Mucosa of rectum (tissue), 2 donors: ENCODE measurements around the gene UNC13A.

Source experiments
- H3K27ac ChIP-seq, 2 donors: one replicate each; pipeline ENCODE4 v1.7.0; 2013; ENCODE audit warnings: inconsistent platforms in 2 of 2, low read depth in 2 of 2, low read length in 2 of 2
- H3K27me3 ChIP-seq, 2 donors: one replicate each; pipeline ENCODE4 v1.7.0; 2013; ENCODE audit warnings: low read length in 2 of 2; ENCODE audit not compliant: control insufficient read depth in 2 of 2, insufficient read depth in 2 of 2
- H3K36me3 ChIP-seq, 2 donors: one replicate each; pipeline ENCODE4 v1.7.0; 2013; ENCODE audit warnings: low read length in 2 of 2; ENCODE audit not compliant: control insufficient read depth in 2 of 2, insufficient read depth in 2 of 2
- H3K4me1 ChIP-seq, 2 donors: one replicate each; pipeline ENCODE4 v1.7.0; 2013; ENCODE audit warnings: low read length in 2 of 2, mild to moderate bottlenecking in 1 of 2; ENCODE audit not compliant: control insufficient read depth in 2 of 2, insufficient read depth in 2 of 2
- H3K4me3 ChIP-seq, 2 donors: one replicate each; pipeline ENCODE4 v1.7.0; 2013; ENCODE audit warnings: low read length in 2 of 2
- H3K9ac ChIP-seq, 2 donors: one replicate each; pipeline ENCODE4 v1.7.0; 2013; ENCODE audit warnings: low read length in 2 of 2, low read depth in 1 of 2, mild to moderate bottlenecking in 1 of 2
- H3K9me3 ChIP-seq, 2 donors: one replicate each; pipeline ENCODE4 v1.7.0; 2013; ENCODE audit warnings: low read length in 2 of 2; ENCODE audit not compliant: control insufficient read depth in 2 of 2
- donor health status: healthy.
- donor health status: Normal muscosa, but diverticular disease.

The UNC13A gene

DNA sequence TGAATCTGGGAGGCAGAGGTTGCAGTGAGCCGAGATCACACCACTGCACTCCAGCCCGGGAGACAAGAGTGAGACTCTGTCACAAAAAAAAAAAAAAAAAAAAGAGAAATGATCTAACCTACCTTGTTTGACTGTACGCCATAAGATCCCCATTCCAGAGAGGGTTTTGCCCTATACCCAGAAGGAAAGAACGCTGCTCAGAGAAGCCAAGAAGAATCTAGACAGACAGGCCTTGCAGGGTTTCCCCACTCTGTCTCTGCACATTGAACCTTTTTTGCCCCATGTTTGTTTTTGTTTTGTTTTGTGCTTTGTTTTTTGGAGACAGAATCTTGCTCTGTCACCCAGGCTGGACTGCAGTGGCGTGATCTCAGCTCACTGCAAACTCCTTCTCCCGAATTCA lies 23.7 kb upstream of the UNC13A start:
- Histone ChIP-seq H3K9ac (no peak overlapping the region), H3K27ac (no peak overlapping the region), H3K9me3 (no peaks in the 10 kb centered on the region), H3K4me3 (no peak overlapping the region), H3K4me1 (no peaks in the 10 kb centered on the region), H3K27me3 (no peaks in the 10 kb centered on the region), H3K36me3 (no peaks in the 10 kb centered on the region)

DNA sequence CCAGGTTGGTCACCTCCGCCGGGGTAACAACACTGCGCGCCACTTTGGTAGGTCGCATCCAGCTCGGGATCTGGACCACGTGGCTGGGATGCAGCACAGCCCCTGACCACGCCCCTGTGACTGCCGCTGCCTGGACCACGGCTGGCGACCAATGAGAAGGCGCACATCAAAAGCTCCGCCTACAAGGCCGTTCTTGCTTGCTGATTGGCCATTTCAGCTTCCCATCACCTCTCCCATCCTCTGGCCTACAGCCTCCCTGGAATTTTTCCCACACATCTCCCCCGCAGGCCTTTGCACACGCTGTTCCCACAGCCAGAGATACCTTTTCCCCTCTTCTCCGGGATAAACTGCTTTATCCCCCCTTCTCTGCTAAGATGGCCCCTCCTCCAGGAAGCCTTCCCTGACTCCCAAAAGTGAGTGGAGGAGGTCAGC lies 18.6 kb upstream of the UNC13A start:
- Histone ChIP-seq H3K9ac (no peak overlapping the region), H3K27me3 (no peaks in the 10 kb centered on the region), H3K36me3 (no peaks in the 10 kb centered on the region), H3K9me3 (no peaks in the 10 kb centered on the region), H3K27ac (no peak overlapping the region), H3K4me3 (no peak overlapping the region), H3K4me1 (no peaks in the 10 kb centered on the region)

DNA sequence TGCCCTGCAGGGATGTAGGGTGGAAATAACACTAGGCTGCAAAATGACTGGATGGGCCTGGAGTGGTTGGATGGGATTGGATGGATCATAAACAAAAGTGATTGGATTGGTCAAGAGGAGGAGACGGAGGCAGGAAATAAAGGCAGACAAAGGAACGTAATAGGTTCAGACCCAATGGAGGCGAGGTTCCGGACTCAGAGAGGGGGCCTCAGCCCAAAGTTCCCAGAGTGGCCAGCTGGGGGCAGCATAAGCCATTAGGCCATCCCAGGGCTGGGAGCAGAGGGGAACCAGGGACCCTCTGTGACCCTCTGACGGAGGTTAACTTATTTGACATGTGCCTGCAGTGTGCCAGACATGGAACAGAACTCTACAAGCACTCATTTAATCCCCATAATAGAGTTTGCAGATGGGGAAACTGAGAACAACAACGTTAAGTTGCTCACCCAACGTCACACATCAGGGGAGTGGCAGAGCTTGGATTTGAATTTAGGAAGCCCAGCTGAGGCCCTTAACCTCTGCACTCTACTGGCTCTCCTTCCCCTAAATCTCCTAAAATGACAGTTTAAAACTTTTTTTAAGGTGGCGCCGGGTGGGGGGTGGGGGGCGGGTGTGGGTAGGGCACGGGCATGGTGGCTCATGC lies 15.8 kb upstream of the UNC13A start:
- Histone ChIP-seq H3K27me3 (peaks cover 0 to 2% of the 10 kb centered on the region in 2 donors), H3K4me3 (no peak overlapping the region), H3K4me1 (no peaks in the 10 kb centered on the region), H3K9ac (no peak overlapping the region), H3K27ac (no peak overlapping the region), H3K9me3 (no peaks in the 10 kb centered on the region), H3K36me3 (no peaks in the 10 kb centered on the region)

- H3K27me3 ChIP-seq: peaks cover 0 to 2% of the 10 kb centered on the region in 2 donors
- H3K9me3 ChIP-seq: no peaks in the 10 kb centered on the region
- H3K4me3 ChIP-seq: no peak overlapping the region
- no peak overlapping the region for H3K9ac ChIP-seq
- no peaks in the 10 kb centered on the region for H3K4me1 ChIP-seq
- H3K27ac ChIP-seq: no peak overlapping the region
- no peaks in the 10 kb centered on the region for H3K36me3 ChIP-seq
Measured at GRCh38 chr19:17695198-17695597, 7.0 kb upstream of the UNC13A start.

DNA sequence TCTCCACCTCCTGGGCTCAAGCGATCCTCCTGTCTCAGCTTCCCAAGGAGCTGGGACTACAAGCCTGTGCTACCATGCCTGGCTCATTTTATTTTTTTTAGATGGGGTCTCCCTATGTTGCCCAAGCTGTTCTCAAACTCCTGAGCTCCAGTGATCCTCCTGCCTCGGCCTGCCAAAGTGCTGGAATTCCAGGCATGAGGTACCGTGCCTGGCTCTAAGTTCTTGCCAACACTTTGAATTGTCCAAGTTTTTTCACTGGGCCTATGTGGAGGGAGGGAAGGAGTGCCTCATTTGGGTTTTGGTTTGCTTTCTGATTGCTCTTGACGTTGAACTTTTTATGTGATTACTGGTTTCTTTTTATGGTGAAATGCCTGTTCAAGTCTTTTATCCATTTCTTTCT lies 4.4 kb upstream of the UNC13A start:
- H3K27me3 ChIP-seq: peaks cover 8 to 9% of the 10 kb centered on the region in 2 donors

GRCh38 chr19:17688853-17689595 lies 870 bp upstream of the UNC13A start:
- no peak overlapping the region for H3K27ac ChIP-seq
- H3K36me3 ChIP-seq: no peaks in the 10 kb centered on the region
- H3K4me1 ChIP-seq: peaks cover 0 to 2% of the 10 kb centered on the region in 2 donors
- no peaks in the 10 kb centered on the region for H3K9me3 ChIP-seq
- H3K27me3 ChIP-seq: peaks cover 26 to 34% of the 10 kb centered on the region in 2 donors
- H3K4me3 ChIP-seq: no peak overlapping the region
- H3K9ac ChIP-seq: no peak overlapping the region

More for the DNA sequence above, 4.4 kb upstream of the UNC13A start:
- Histone ChIP-seq H3K9ac (no peak overlapping the region), H3K27ac (no peak overlapping the region), H3K36me3 (no peaks in the 10 kb centered on the region), H3K9me3 (no peaks in the 10 kb centered on the region), H3K4me1 (no peaks in the 10 kb centered on the region), H3K4me3 (no peak overlapping the region)

DNA sequence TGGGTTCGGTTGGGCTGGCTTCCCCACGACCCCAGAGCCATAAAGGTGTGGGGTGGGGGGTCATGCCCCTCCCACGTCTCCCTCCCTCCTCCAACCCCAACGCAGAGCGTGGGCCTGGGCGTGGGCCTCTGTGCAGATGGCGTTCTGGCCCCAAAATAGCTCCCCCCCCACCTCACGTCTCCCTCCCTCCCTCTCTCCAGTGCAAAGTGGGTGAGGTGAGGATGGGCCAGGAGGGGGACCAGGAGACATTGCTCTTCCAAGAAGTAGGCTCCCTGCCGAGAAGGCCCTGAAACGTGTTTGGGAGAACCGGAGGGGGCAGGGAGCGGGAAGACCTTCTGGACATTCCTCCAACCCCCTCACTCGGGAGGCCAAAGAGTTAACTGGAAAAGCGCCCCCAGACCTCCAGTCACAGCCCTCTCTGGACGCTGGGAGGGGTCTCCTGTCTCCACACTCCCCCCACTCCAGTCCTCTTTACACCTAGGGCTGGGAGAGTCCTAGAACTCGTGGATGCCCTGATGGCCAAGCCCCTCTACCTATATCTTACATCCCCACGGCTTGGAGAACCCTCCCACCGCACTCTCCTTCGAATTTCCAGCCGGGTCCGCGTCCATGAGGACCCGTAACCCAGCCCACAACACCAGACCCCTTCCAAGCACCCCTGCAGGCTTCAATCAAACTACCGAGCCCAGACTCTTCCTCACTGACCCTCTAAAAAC lies 855 bp downstream of the UNC13A start:
- H3K9me3 ChIP-seq: no peaks in the 10 kb centered on the region
- no peak overlapping the region for H3K4me3 ChIP-seq
- H3K36me3 ChIP-seq: no peaks in the 10 kb centered on the region
- peaks cover 31 to 34% of the 10 kb centered on the region in 2 donors for H3K27me3 ChIP-seq
- H3K4me1 ChIP-seq: peaks cover 0 to 2% of the 10 kb centered on the region in 2 donors
- H3K9ac ChIP-seq: no peak overlapping the region
- H3K27ac ChIP-seq: no peak overlapping the region

DNA sequence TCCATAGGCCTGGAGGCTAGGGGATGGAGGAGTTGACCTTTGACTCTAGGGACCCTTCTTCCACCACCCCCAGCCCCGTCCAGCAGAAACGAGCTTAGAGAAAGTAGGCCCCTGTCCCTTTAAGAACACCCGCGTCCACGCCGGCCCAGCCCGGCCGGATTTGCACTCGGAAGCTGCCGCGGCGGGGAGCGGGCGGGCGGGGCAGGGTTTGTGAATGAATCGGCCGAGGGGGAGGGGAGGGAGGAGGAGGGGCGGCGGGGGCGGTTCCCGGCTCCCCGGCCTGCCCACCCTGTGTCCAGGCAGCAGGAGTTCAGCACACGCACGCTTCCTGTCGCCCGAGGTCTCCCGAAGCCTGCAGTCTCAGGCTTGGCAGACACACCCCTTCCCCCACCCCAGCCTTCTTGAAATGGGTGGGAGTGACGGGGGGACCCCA lies 1.5 kb downstream of the UNC13A start:
- Histone ChIP-seq H3K9ac (no peak overlapping the region), H3K27ac (no peak overlapping the region)

GRCh38 chr19:17686023-17686521 lies 2.1 kb downstream of the UNC13A start:
- no peak overlapping the region for H3K27ac ChIP-seq

More for the DNA sequence above, 1.5 kb downstream of the UNC13A start:
- H3K4me1 ChIP-seq: peaks cover 0 to 2% of the 10 kb centered on the region in 2 donors
- peaks cover 32 to 34% of the 10 kb centered on the region in 2 donors for H3K27me3 ChIP-seq
- H3K36me3 ChIP-seq: no peaks in the 10 kb centered on the region
- no peaks in the 10 kb centered on the region for H3K9me3 ChIP-seq
- H3K4me3 ChIP-seq: no peak overlapping the region

More at GRCh38 chr19:17686023-17686521, 2.1 kb downstream of the UNC13A start:
- Histone ChIP-seq H3K9me3 (no peaks in the 10 kb centered on the region), H3K36me3 (no peaks in the 10 kb centered on the region), H3K27me3 (peaks cover 32 to 34% of the 10 kb centered on the region in 2 donors), H3K4me1 (peaks cover 0 to 2% of the 10 kb centered on the region in 2 donors), H3K4me3 (no peak overlapping the region), H3K9ac (no peak overlapping the region)
